K562 (cell line): ENCODE results near the gene SERTAD1. TPM values are rescaled to one million over a fixed set of nuclear protein-coding genes. Genes with fewer than 3 reads are reported as not detected.

Source experiments
- CC2D1A ChIP-seq: fragments of 450-650 bp; IDR thresholded peaks from 2 replicates; pipeline ENCODE4 v1.6.1; 2017; ENCODE audit warnings: mild to moderate bottlenecking
- CHD4 ChIP-seq: fragments of 200-600 bp; sonication (generic); IDR thresholded peaks from 3 replicates; pipeline ENCODE4 v1.6.1; 2012; ENCODE audit warnings: low read depth, mild to moderate bottlenecking, mixed read lengths, low read length, inconsistent platforms; ENCODE audit not compliant: insufficient read depth, insufficient replicate concordance, poor library complexity, severe bottlenecking
- E2F3 ChIP-seq: fragments of 250-450 bp; sonication (Bioruptor Pico); IDR thresholded peaks from 2 replicates; pipeline ENCODE4 v1.4.0; 2020; ENCODE audit warnings: mild to moderate bottlenecking
- HMGXB4 ChIP-seq: sonication (generic); formaldehyde crosslinking; IDR thresholded peaks from 2 replicates; pipeline ENCODE4 v1.8.1; 2023; ENCODE audit warnings: mild to moderate bottlenecking, missing genetic modification reagents
- ILF3 ChIP-seq: fragments of 450-650 bp; IDR thresholded peaks from 2 replicates; pipeline ENCODE4 v1.6.1; 2018; ENCODE audit warnings: antibody characterized with exemption, mild to moderate bottlenecking, moderate library complexity, borderline replicate concordance
- LCOR ChIP-seq: sonication (generic); formaldehyde crosslinking; IDR thresholded peaks from 2 replicates; pipeline ENCODE4 v1.8.0; 2022; ENCODE audit warnings: mild to moderate bottlenecking, missing genetic modification reagents
- PCBP2 ChIP-seq: fragments of 200-400 bp; formaldehyde crosslinking; IDR thresholded peaks from 2 replicates; pipeline ENCODE4 v1.6.1; 2018; ENCODE audit warnings: low read length, low read depth, mild to moderate bottlenecking, moderate library complexity; ENCODE audit not compliant: poor library complexity, severe bottlenecking
- PML ChIP-seq: IDR thresholded peaks from 2 replicates; pipeline ENCODE4 v1.6.1; 2012; ENCODE audit warnings: low read length, inconsistent platforms
- SPI1 ChIP-seq: IDR thresholded peaks from 2 replicates; pipeline ENCODE4 v1.6.1; 2011; ENCODE audit warnings: low read depth, low read length, control low read depth, borderline replicate concordance
- SUPT5H ChIP-seq: fragments of 450-650 bp; IDR thresholded peaks from 2 replicates; pipeline ENCODE4 v1.6.1; 2016
- USF2 ChIP-seq: sonication (generic); formaldehyde crosslinking; IDR thresholded peaks from 2 replicates; pipeline ENCODE4 v1.5.0; 2020; ENCODE audit warnings: missing genetic modification reagents
- ZKSCAN1 ChIP-seq: fragments of 150-350 bp; IDR thresholded peaks from 2 replicates; pipeline ENCODE4 v1.6.1; 2016; ENCODE audit warnings: low read depth, low read length
- ZNF384 ChIP-seq: IDR thresholded peaks from 2 replicates; pipeline ENCODE4 v1.6.1; 2012; ENCODE audit warnings: low read depth, low read length, improper control_type of control experiment
- ZNF584 ChIP-seq: fragments of 200-800 bp; sonication (Bioruptor generic); IDR thresholded peaks from 2 replicates; pipeline ENCODE4 v1.6.1; 2016; ENCODE audit warnings: low read depth, mild to moderate bottlenecking, missing genetic modification characterization, missing compliant biosample characterization
- polyA plus RNA-seq, 8 experiments: library from polyadenylated mRNA; depleted of rRNA in 4 of 8; stranded (reverse) in 5 of 8; unstranded in 3 of 8; fragments of >200 nt; fragmentation: Nextera tagmentation in 2 of 8; fragmentation: Illumina TruSeq in 1 of 8; extraction: Ambion mirVana in 2 of 8; extraction: Trizol in 1 of 8; gene quantifications; 2 replicates each; pipeline versions ENCODE4 v1.2.1 to v1.2.3, GENCODE V29; 2011 to 2014; ENCODE audit warnings: inconsistent platforms in 1 of 8, missing spikeins in 1 of 8
- total RNA-seq, 7 experiments: library from RNA; depleted of rRNA in 6 of 7; stranded (reverse); fragments of >200 nt in 6 of 7; fragmentation: Illumina TruSeq in 2 of 7; extraction: Trizol in 2 of 7; gene quantifications; 2 replicates each; pipeline versions ENCODE4 v1.2.1 to v1.2.3, GENCODE V29; 2011 to 2021; ENCODE audit warnings: low replicate concordance in 1 of 7
- TF ChIP-seq, protein P1 (sequence below): fragments of 450-650 bp; IDR thresholded peaks from 2 replicates; pipeline ENCODE4 v1.6.1; 2016; ENCODE audit warnings: low read depth
- TF ChIP-seq, protein P2 (sequence below): fragments of 250-450 bp; sonication (Bioruptor Pico); IDR thresholded peaks from 2 replicates; pipeline ENCODE4 v1.6.1; 2021; ENCODE audit warnings: mild to moderate bottlenecking

SERTAD1 gene
- total and polyA plus RNA-seq, 9 of the 15 experiments (the other 6 are each of a cell fraction or from before 2014, with no cell fraction given), result 0.15 to 8.7 (median 4.9) TPM

- TF ChIP-seq, protein P1, sequence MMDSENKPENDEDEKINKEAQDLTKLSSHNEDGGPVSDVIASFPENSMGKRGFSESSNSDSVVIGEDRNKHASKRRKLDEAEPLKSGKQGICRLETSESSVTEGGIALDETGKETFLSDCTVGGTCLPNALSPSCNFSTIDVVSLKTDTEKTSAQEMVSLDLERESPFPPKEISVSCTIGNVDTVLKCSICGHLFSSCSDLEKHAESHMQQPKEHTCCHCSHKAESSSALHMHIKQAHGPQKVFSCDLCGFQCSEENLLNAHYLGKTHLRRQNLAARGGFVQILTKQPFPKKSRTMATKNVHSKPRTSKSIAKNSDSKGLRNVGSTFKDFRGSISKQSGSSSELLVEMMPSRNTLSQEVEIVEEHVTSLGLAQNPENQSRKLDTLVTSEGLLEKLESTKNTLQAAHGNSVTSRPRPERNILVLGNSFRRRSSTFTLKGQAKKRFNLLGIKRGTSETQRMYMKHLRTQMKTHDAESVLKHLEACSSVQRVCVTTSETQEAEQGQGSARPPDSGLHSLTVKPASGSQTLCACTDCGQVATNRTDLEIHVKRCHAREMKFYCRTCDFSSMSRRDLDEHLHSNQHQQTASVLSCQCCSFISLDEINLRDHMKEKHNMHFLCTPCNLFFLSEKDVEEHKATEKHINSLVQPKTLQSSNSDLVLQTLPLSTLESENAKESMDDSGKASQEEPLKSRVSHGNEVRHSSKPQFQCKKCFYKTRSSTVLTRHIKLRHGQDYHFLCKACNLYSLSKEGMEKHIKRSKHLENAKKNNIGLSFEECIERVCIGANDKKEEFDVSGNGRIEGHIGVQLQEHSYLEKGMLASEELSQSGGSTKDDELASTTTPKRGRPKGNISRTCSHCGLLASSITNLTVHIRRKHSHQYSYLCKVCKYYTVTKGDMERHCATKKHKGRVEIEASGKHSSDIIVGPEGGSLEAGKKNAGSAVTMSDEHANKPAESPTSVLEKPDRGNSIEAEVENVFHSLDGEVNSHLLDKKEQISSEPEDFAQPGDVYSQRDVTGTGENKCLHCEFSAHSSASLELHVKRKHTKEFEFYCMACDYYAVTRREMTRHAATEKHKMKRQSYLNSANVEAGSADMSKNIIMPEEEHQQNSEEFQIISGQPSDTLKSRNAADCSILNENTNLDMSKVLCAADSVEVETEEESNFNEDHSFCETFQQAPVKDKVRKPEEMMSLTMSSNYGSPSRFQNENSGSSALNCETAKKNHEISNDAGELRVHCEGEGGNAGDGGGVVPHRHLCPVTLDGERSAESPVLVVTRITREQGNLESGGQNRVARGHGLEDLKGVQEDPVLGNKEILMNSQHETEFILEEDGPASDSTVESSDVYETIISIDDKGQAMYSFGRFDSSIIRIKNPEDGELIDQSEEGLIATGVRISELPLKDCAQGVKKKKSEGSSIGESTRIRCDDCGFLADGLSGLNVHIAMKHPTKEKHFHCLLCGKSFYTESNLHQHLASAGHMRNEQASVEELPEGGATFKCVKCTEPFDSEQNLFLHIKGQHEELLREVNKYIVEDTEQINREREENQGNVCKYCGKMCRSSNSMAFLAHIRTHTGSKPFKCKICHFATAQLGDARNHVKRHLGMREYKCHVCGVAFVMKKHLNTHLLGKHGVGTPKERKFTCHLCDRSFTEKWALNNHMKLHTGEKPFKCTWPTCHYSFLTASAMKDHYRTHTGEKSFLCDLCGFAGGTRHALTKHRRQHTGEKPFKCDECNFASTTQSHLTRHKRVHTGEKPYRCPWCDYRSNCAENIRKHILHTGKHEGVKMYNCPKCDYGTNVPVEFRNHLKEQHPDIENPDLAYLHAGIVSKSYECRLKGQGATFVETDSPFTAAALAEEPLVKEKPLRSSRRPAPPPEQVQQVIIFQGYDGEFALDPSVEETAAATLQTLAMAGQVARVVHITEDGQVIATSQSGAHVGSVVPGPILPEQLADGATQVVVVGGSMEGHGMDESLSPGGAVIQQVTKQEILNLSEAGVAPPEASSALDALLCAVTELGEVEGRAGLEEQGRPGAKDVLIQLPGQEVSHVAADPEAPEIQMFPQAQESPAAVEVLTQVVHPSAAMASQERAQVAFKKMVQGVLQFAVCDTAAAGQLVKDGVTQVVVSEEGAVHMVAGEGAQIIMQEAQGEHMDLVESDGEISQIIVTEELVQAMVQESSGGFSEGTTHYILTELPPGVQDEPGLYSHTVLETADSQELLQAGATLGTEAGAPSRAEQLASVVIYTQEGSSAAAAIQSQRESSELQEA, result no peak
- TF ChIP-seq SPI1 (no peak; the same call in 1 of the 2 replicates), ZNF384 (no peak), CC2D1A (peak; percentile 45; the same call in 1 of the 2 replicates), ZKSCAN1 (no peak), HMGXB4 (CRISPR knock-in tag) (no peak), PML (no peak), SUPT5H (peak; percentile 41; the same call in 1 of the 2 replicates), E2F3 (CRISPR knock-in tag) (no peak), ILF3 (no peak), ZNF584 (CRISPR knock-in tag) (no peak), CHD4 (no peak), USF2 (CRISPR knock-in tag) (no peak), PCBP2 (no peak), LCOR (CRISPR knock-in tag) (no peak)
- TF ChIP-seq, protein P2, sequence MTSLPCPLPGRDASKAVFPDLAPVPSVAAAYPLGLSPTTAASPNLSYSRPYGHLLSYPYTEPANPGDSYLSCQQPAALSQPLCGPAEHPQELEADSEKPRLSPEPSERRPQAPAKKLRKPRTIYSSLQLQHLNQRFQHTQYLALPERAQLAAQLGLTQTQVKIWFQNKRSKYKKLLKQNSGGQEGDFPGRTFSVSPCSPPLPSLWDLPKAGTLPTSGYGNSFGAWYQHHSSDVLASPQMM, result no peak
Measured at GRCh38 chr19:40444825-40445312, 19.1 kb upstream of the SERTAD1 start (continued).
